Keratinocyte (primary cell): Measurements from ENCODE around the gene OVOL2. TPM values are rescaled to one million over a fixed set of nuclear protein-coding genes. Genes with fewer than 3 reads are reported as not detected.

Experiments used
- DNase-seq: peaks from one replicate; pipeline ENCODE4 v3.0.0-alpha.2; 2011; ENCODE audit warnings: low read depth, missing footprints, low spot score
- FAIRE-seq: peaks from 2 replicates; lab custom pipeline; 2011; peaks lifted over from hg19 to GRCh38; lab: Jason Lieb, UNC
- H2AFZ ChIP-seq: 2 replicates; pipeline ENCODE4 v1.6.0; 2012; ENCODE audit warnings: low read length, control low read depth, inconsistent platforms; ENCODE audit not compliant: control insufficient read depth
- H3K27ac ChIP-seq: 2 replicates; pipeline ENCODE4 v1.5.1; 2011; ENCODE audit warnings: low read length; ENCODE audit not compliant: control insufficient read depth, insufficient read depth
- H3K27me3 ChIP-seq: 3 replicates; pipeline ENCODE4 v1.6.0; 2011; ENCODE audit warnings: low read length; ENCODE audit not compliant: control insufficient read depth, insufficient read depth; ENCODE audit errors: extremely low read depth
- H3K36me3 ChIP-seq, 2 experiments: 2 replicates in 1 of 2; 3 replicates in 1 of 2; pipeline ENCODE4 v1.5.1; 2011; ENCODE audit warnings: low read length in 2 of 2, mild to moderate bottlenecking in 1 of 2; ENCODE audit not compliant: control insufficient read depth in 2 of 2, insufficient read depth in 2 of 2; ENCODE audit errors: extremely low read depth in 1 of 2
- H3K4me1 ChIP-seq: 3 replicates; pipeline ENCODE4 v1.5.1; 2011; ENCODE audit warnings: low read length; ENCODE audit not compliant: control insufficient read depth, insufficient read depth; ENCODE audit errors: extremely low read depth
- H3K4me2 ChIP-seq: 3 replicates; pipeline ENCODE4 v1.6.0; 2011; ENCODE audit warnings: low read depth, low read length; ENCODE audit not compliant: control insufficient read depth, insufficient read depth; ENCODE audit errors: extremely low read depth
- H3K4me3 ChIP-seq, 3 experiments: fragments of 200-600 bp in 1 of 3; sonication (generic) in 1 of 3; 2 replicates in 2 of 3; 3 replicates in 1 of 3; pipeline ENCODE4 v1.5.1; 2011 to 2016; ENCODE audit warnings: low read length in 3 of 3, mild to moderate bottlenecking in 3 of 3, control low read depth in 2 of 3, inconsistent platforms in 1 of 3, low read depth in 1 of 3, mixed read lengths in 1 of 3, mixed run types in 1 of 3, moderate library complexity in 1 of 3; ENCODE audit not compliant: control insufficient read depth in 2 of 3, insufficient read depth in 2 of 3; ENCODE audit errors: extremely low read depth in 1 of 3
- H3K79me2 ChIP-seq: 2 replicates; pipeline ENCODE4 v1.6.0; 2012; ENCODE audit warnings: low read length; ENCODE audit not compliant: control insufficient read depth, insufficient read depth
- H3K9ac ChIP-seq: 3 replicates; pipeline ENCODE4 v1.6.0; 2011; ENCODE audit warnings: low read length; ENCODE audit not compliant: control insufficient read depth, insufficient read depth; ENCODE audit errors: extremely low read depth
- H3K9me1 ChIP-seq: 3 replicates; pipeline ENCODE4 v1.6.0; 2011; ENCODE audit warnings: low read length; ENCODE audit not compliant: control insufficient read depth, insufficient read depth; ENCODE audit errors: extremely low read depth
- H3K9me3 ChIP-seq: 2 replicates; pipeline ENCODE4 v1.5.1; 2012; ENCODE audit warnings: low read depth, low read length; ENCODE audit not compliant: control insufficient read depth
- H4K20me1 ChIP-seq: 3 replicates; pipeline ENCODE4 v1.6.0; 2011; ENCODE audit warnings: low read length; ENCODE audit not compliant: control insufficient read depth, insufficient read depth; ENCODE audit errors: extremely low read depth
- EZH2 ChIP-seq: IDR thresholded peaks from one replicate; pipeline ENCODE4 v1.6.1; 2012; ENCODE audit warnings: inconsistent platforms, mild to moderate bottlenecking, low read length, moderate library complexity
- dilution Hi-C: fragments of 300-500 bp; cut with MboI; formaldehyde crosslinking; loops from one replicate; pipeline ENCODE4 v1.7.0; 2020; ENCODE audit warnings: low sequenced_read_pairs; ENCODE audit not compliant: extremely low pct_ligation_motif_present
- polyA plus RNA-seq, 5 experiments: library from polyadenylated mRNA; depleted of rRNA in 3 of 5; stranded (reverse) in 3 of 5; stranded (forward) in 1 of 5; unstranded in 1 of 5; fragments of >200 nt; gene quantifications; 1 replicate in 1 of 5; 2 replicates in 3 of 5; 3 replicates in 1 of 5; pipeline versions ENCODE4 v1.2.1 to v1.2.3, GENCODE V29; 2011 to 2012; ENCODE audit warnings: missing spikeins in 2 of 5, low read depth in 1 of 5, low replicate concordance in 1 of 5
- small RNA-seq, 3 experiments: library from RNA; depleted of rRNA; stranded (forward); fragments of <200 nt; gene quantifications; one replicate each; pipeline ENCODE3, GENCODE V24; 2012; ENCODE audit warnings: low read depth in 3 of 3, low replicate concordance in 1 of 3; ENCODE audit not compliant: insufficient read length in 3 of 3
- TF ChIP-seq, protein P1 (sequence below), 3 experiments: IDR thresholded peaks in 1 of 3; conservative IDR thresholded peaks in 1 of 3; optimal IDR thresholded peaks in 1 of 3; 2 replicates in 2 of 3; 3 replicates in 1 of 3; pipeline versions ENCODE3 to v1.5.1; 2011; ENCODE audit warnings: low read length in 3 of 3, mild to moderate bottlenecking in 3 of 3, moderate library complexity in 2 of 3, control low read depth in 1 of 3, inconsistent platforms in 1 of 3; ENCODE audit not compliant: insufficient read depth in 2 of 3; ENCODE audit errors: extremely low read depth in 1 of 3

OVOL2 gene
- polyA plus RNA-seq, 1 donor (not counting 4 experiments of a cell fraction or from before 2014, with no cell fraction given), result 4.3 TPM

DNA sequence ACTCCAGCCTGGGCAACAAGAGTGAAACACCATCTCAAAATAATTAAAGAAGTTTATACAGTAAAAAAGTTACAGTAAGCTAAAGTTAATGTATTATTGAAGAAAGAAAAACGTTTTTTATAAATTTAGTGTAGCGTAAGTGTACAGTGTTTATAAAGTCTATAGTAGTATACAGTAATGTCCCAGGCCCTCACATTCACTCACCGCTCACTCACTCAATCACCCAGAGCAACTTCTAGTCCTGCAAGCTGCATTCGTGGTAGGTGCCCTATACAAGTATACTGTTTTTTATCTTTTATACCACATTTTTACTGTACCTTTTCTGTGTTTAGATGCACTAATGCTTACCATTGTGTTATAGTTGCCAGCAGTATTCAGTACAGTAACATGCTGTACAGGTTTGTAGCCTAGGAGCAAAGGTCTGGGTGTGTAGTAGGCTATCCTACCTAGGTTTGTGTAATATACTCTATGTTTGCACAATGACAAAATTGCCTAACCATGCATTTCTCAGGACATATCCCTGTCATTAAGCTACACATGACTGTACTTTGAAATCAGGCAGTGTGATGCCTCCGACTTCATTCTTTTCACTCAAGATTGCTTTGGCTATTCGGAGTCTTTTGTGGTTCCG lies 72.2 kb downstream of the OVOL2 start:
- Histone ChIP-seq H3K79me2 (peaks cover 3% of the 10 kb centered on the region), H3K4me2 (no peak overlapping the region), H3K27me3 (no peaks in the 10 kb centered on the region), H4K20me1 (no peaks in the 10 kb centered on the region), H3K9me1 (no peaks in the 10 kb centered on the region), H3K4me1 (no peaks in the 10 kb centered on the region), H3K9ac (no peak overlapping the region), H2AFZ (no peak overlapping the region), H3K9me3 (no peaks in the 10 kb centered on the region), H3K27ac (no peak overlapping the region), H3K36me3 (peaks cover 9 to 13% of the 10 kb centered on the region in 2 experiments), H3K4me3 (no peak overlapping the region)
- dilution Hi-C loops, result no loop called here
- FAIRE-seq (no peak), DNase-seq (no peak)
- TF ChIP-seq, protein P1, sequence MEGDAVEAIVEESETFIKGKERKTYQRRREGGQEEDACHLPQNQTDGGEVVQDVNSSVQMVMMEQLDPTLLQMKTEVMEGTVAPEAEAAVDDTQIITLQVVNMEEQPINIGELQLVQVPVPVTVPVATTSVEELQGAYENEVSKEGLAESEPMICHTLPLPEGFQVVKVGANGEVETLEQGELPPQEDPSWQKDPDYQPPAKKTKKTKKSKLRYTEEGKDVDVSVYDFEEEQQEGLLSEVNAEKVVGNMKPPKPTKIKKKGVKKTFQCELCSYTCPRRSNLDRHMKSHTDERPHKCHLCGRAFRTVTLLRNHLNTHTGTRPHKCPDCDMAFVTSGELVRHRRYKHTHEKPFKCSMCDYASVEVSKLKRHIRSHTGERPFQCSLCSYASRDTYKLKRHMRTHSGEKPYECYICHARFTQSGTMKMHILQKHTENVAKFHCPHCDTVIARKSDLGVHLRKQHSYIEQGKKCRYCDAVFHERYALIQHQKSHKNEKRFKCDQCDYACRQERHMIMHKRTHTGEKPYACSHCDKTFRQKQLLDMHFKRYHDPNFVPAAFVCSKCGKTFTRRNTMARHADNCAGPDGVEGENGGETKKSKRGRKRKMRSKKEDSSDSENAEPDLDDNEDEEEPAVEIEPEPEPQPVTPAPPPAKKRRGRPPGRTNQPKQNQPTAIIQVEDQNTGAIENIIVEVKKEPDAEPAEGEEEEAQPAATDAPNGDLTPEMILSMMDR (optimal IDR thresholded peaks at IDR 0.05 in 1 of 3, IDR thresholded peaks at IDR 0.05 in 1 of 3, conservative IDR thresholded peaks at IDR 0.05 in 1 of 3; ENCODE audit: extremely low read depth in 1 of 3, insufficient read depth in 2 of 3, low read length in 3 of 3), result no peak
- TF ChIP-seq EZH2, result no peak

DNA sequence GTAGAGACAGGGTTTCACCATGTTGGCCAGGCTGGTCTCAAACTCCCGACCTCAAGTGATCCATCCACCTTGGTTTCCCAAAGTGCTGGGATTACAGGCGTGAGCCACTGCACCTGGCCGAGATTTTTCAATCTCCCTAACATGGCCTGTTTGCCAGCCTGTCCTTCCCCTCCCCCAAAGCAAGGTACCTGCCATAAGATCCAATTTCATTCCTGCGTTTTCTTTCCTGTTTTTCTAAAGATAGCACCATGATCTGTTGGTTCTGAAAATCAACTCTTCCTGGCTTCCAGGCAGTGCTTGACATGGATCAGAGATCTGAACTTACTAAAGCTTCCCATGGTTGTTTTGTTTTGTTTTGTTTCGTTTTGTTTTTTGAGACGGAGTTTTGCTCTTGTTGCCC lies 81.4 kb downstream of the OVOL2 start:
- Histone ChIP-seq H3K4me2 (no peak overlapping the region), H3K27ac (no peak overlapping the region), H3K4me3 (no peak overlapping the region), H4K20me1 (no peaks in the 10 kb centered on the region), H3K9me3 (no peaks in the 10 kb centered on the region), H3K27me3 (no peaks in the 10 kb centered on the region), H3K79me2 (peaks cover 42% of the 10 kb centered on the region), H3K36me3 (peaks cover 3% of the 10 kb centered on the region in 2 experiments), H3K4me1 (peaks cover 22% of the 10 kb centered on the region), H3K9me1 (no peaks in the 10 kb centered on the region), H2AFZ (no peak overlapping the region), H3K9ac (no peak overlapping the region)
- dilution Hi-C loops, result no loop called here
- FAIRE-seq (no peak), DNase-seq (no peak)
- TF ChIP-seq, protein P1 (optimal IDR thresholded peaks at IDR 0.05 in 1 of 3, IDR thresholded peaks at IDR 0.05 in 1 of 3, conservative IDR thresholded peaks at IDR 0.05 in 1 of 3; ENCODE audit: extremely low read depth in 1 of 3, insufficient read depth in 2 of 3, low read length in 3 of 3), result no peak
- no peak for TF ChIP-seq EZH2

Small RNAs within 50 kb of the gene (small RNA-seq; reads per million reads assigned to genes)
- gene RNU7-137P, result 0 reads per million in 3 experiments

Other genes with a start within 250 kb of the OVOL2 start
- gene SNX5, start 89.1 kb downstream of the OVOL2 start, polyA plus RNA-seq, result 92.9 to 187 TPM (median 109 TPM) in 3 replicates
- 20.3 to 31.6 TPM (median 23.6 TPM) in 3 replicates for gene MGME1, start 88.9 kb downstream of the OVOL2 start, polyA plus RNA-seq
- 9.4 to 9.8 TPM (median 9.6 TPM) in 3 replicates for gene KAT14, start 79.9 kb upstream of the OVOL2 start, polyA plus RNA-seq
- 6.4 to 11.8 TPM (median 9.8 TPM) in 3 replicates for gene PET117, start 79.9 kb upstream of the OVOL2 start, polyA plus RNA-seq
- 10.9 to 25.0 TPM (median 15.8 TPM) in 3 replicates for gene ZNF133, start 230.6 kb upstream of the OVOL2 start, polyA plus RNA-seq